G401 (cell line): ENCODE results near the gene AOC2. TPM values are rescaled to one million over a fixed set of nuclear protein-coding genes. Genes with fewer than 3 reads are reported as not detected.
"Not testable (repeated sequence)": the region's sequence is repeated elsewhere in the genome, so short reads cannot be mapped to it uniquely, and the experiment has no call there.

Source experiments
- DNase-seq: peaks from one replicate; pipeline ENCODE4 v3.0.0-alpha.2; 2015; ENCODE audit warnings: low spot score
- in situ Hi-C: cut with HindIII; loops from 2 replicates; pipeline ENCODE4 v1.10.0; 2016; ENCODE audit warnings: low sequenced_read_pairs, mixed read lengths
- total RNA-seq: library from RNA; depleted of rRNA; stranded (reverse); fragments of >200 nt; shearing (Covaris generic); gene quantifications from 2 replicates; pipeline ENCODE4 v1.2.3, GENCODE V29; 2014

The AOC2 gene
- total RNA-seq, 1 experiment from 2014 or later: not detected

GRCh38 chr17:42852351-42852750 is 8.0 kb downstream of the AOC2 start:
- no peak for DNase-seq
- in situ Hi-C loops: no loop called here

GRCh38 chr17:42853004-42853403 is 8.6 kb downstream of the AOC2 start:
- in situ Hi-C loops: no loop called here
- no peak for DNase-seq

GRCh38 chr17:42853597-42853967 is 9.2 kb downstream of the AOC2 start:
- in situ Hi-C loops: no loop called here
- DNase-seq: no peak

- in situ Hi-C loops: no loop called here
- no peak for DNase-seq
Observed at GRCh38 chr17:42853968-42854790, 9.8 kb downstream of the AOC2 start.

DNA sequence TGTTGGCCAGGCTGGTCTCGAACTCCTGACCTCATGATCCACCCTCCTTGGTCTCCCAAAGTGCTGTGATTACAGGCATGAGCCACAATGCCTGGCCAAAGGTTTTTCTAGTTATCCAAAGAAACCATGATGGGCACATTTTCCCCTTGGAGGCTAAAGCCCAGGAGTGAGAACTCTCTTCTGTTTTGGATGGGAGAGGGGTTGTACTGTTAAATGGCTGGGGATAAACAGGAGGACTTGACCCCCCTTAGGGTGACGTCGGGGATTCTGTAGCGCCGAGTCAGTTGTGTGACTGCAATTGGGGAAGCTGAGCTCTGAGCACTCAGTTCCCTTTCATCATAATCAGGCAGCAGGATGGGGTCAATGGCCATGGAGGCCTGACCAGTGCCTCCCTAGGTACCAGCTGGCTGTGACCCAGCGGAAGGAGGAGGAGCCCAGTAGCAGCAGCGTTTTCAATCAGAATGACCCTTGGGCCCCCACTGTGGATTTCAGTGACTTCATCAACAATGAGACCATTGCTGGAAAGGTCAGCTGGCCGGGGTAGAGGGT is 10.7 kb downstream of the AOC2 start:
- in situ Hi-C loops: no loop called here
- DNase-seq: no peak

DNA sequence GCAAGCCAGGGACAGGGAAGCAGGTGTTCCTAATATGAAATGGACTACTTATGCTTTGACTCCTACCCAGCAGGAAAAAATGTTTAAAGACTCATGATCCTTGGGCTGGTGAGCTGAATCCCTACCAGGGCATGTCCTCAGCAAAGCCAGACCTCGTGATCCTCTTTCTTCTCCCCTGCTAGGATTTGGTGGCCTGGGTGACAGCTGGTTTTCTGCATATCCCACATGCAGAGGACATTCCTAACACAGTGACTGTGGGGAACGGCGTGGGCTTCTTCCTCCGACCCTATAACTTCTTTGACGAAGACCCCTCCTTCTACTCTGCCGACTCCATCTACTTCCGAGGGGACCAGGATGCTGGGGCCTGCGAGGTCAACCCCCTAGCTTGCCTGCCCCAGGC is 11.7 kb downstream of the AOC2 start:
- in situ Hi-C loops, DNase-seq: not testable (repeated sequence)

DNA sequence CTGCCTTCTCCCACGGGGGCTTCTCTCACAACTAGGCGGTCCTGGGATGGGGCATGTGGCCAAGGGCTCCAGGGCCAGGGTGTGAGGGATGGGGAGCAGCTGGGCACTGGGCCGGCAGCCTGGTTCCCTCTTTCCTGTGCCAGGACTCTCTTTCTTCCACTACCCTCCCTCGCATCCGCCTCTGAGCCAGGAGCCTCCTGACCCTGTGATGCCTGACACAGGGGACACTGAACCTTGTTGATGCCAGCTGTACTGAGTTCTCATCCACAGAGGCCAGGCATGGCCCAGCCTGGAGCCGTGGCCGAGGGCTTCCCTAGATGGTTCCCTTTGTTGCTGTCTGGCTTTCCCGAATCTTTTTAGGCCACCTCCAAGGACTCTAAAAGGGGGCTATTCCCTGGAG is 12.1 kb downstream of the AOC2 start:
- DNase-seq, in situ Hi-C loops: not testable (repeated sequence)

DNA sequence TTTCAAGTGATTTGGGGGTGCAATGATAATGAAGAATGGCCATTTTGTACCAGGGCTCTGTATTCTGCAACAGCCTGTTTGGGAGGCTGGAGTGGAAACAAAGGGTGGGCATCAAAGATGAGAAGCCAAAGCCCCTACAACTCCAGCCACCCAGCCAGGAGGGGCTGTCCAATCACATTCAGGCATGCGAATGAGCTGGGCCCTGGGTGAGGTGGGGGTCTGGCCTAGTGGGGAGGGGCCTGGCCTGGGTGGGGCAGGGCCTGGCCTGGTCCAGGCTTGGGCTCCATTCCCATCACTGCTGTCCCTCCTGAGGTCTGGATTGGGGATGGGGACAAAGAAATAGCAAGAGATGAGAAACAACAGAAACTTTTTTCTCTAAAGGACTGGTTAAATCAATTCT is 13.0 kb downstream of the AOC2 start:
- DNase-seq: no peak
- in situ Hi-C loops: no loop called here

DNA sequence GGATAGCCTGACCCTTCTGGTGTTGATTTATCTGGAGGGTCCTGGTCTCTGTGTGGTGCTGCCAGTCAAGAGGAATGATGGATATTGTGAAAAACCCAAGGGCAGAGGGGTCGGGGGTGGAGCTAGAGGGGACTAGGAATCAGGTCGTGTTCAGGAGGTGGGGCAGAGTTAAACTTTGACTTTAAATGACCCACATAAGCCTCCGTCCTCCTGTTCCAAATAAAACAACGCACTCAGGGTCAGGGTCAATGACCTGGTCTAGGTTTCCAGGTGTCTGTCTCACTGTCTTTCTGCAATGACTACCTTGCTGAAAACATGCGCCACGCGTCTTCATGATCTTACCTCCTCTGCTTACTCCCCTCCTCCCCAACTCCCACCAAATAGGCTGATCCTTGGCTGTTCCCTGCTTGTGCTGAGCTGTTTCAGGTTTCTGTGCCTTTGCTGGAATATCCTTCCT is 21.3 kb downstream of the AOC2 start:
- in situ Hi-C loops: no loop called here
- DNase-seq: no peak

GRCh38 chr17:42866216-42866615 is 21.8 kb downstream of the AOC2 start:
- in situ Hi-C loops: no loop called here
- DNase-seq: no peak

DNA sequence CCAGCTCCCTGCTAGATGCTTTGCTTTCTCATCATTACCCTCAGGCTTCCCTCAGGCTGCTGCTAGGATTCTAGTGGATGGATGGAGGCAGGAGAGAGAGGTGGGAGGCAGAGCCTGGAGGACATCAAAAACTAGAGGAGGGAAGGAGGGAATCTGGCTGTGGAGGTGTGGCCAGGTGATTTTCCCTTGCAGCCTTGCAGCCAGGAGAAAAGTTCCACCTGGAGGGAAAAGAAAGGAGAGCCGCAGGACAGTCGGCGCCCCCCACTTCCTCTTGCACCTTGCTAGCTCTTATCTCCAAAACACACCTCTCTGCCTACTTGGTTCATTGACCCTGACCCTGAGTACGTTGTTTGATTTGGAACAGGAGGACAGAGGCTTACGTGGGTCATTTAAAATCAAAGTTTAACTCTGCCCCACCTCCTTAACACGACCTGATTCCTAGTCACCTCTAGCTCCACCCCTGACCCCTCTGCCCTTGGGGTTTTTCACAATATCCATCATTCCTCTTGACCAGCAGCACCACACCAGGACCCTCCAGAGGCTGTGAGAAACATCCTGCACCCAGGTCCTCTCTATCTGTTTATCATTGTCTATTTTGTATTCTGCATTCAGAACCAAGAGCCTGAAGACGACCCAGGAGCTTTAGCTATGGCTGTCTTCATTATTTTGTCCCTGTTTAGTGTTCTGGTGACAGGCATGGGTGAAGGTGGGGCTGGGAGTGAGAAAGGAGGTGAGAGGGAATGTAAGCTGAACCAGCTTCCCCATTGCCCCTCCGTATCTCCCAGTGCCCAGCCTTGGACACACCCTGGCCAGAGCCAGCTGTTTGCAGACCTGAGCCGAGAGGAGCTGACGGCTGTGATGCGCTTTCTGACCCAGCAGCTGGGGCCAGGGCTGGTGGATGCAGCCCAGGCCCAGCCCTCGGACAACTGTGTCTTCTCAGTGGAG is 22.5 kb downstream of the AOC2 start:
- in situ Hi-C loops: no loop called here
- DNase-seq: no peak

DNA sequence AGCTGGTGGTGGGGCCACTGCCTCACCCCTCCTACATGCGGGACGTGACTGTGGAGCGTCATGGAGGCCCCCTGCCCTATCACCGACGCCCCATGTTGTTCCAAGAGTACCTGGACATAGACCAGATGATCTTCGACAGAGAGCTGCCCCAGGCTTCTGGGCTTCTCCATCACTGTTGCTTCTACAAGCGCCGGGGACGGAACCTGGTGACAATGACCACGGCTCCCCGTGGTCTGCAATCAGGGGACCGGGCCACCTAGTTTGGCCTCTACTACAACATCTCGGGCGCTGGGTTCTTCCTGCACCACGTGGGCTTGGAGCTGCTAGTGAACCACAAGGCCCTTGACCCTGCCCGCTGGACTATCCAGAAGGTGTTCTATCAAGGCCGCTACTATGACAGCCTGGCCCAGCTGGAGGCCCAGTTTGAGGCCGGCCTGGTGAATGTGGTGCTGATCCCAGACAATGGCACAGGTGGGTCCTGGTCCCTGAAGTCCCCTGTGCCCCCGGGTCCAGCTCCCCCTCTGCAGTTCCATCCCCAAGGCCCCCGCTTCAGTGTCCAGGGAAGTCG is 23.4 kb downstream of the AOC2 start:
- in situ Hi-C loops, DNase-seq: not testable (repeated sequence)

- DNase-seq: no peak
- in situ Hi-C loops: no loop called here
Observed at GRCh38 chr17:42868338-42868737, 24.0 kb downstream of the AOC2 start.

GRCh38 chr17:42871647-42872046 is 27.3 kb downstream of the AOC2 start:
- DNase-seq: no peak
- in situ Hi-C loops: no loop called here

DNA sequence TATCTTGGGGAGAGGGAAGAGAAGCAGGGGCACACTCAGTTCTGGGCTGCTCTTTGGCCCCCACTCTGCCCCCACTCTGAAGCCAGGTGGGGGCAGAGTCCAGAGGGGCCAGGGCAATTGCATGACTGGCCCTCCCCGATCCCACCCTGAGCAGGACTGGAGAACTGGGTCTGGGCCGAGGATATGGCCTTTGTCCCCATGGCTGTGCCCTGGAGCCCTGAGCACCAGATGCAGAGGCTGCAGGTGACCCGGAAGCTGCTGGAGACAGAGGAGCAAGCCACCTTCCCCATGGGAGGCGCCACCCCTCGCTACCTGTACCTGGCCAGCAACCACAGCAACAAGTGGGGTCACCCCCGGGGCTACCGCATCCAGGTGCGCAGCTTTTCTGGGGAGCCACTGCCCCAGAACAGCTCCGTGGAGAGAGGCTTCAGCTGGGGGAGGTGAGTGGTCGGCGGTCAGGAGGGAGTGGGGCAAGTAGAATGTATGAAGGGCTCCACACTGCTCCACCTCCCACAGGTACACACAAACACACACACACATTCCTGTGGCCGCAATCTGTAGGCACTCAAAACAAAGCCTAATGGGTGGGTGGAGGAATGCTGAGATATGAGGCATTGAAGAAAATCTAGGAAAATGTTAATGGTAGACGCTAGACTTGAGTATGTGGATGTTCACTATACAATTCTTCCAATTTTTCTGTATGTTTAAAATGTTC is 28.0 kb downstream of the AOC2 start:
- no peak for DNase-seq

DNA sequence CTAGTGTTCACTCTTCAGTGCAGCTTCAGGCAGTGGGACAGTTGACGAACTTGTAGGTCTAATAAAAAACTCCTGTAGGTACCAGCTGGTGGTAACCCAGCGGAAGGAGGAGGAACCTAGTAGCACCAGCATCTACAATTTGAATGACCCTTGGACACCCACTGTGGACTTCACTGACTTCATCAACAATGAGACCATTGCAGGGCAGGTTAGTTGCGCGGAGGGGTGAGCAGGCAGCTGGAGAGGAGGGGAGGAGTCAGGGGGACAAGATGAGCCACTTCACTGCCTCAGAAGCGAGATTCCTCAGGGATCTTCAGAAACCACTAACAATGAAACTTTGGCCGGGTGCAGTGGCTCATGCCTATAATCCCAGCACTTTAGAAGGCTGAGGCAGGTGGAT is 28.9 kb downstream of the AOC2 start:
- in situ Hi-C loops: no loop called here
- DNase-seq: no peak

More for the DNA sequence above, 28.0 kb downstream of the AOC2 start:
- in situ Hi-C loops: no loop called here

- DNase-seq, in situ Hi-C loops: not testable (repeated sequence)
Observed at GRCh38 chr17:42873932-42874695, 29.7 kb downstream of the AOC2 start.

- in situ Hi-C loops: no loop called here
- DNase-seq: no peak
Observed at GRCh38 chr17:42877037-42877436, 32.7 kb downstream of the AOC2 start.
